ENCODE measurements around the gene SCTR.

GRCh38 chr2:119478188-119478977 is 45.9 kb downstream of the SCTR start:
- no peak for TF ChIP-seq CTCF (IDR thresholded peaks at IDR 0.05)
- no peak for TF ChIP-seq EZH2 (IDR thresholded peaks at IDR 0.05; ENCODE audit: borderline replicate concordance, insufficient read depth, low read depth, low read length, poor library complexity, severe bottlenecking)
